PC-3 (cell line): ENCODE results near the gene SH3PXD2A. TPM values are rescaled to one million over a fixed set of nuclear protein-coding genes. Genes with fewer than 3 reads are reported as not detected.

Source experiments
- ATAC-seq: fragments of 200-7000 bp; cut with Tn5 transposase; 2 replicates; pipeline ENCODE4 v1.9.1; 2020; ENCODE audit warnings: mild to moderate bottlenecking, moderate library complexity
- BruUV-seq: library from RNA; stranded (reverse); fragments of 400-500 nt; replicated peaks from 2 replicates; lab custom pipeline; 2021; lab: Mats Ljungman, UMichigan
- CTCF ChIA-PET: fragments of 300-600 bp; sonication (Branson Sonifier 250); formaldehyde crosslinking; loops from one replicate; lab custom pipeline; 2022; ENCODE audit warnings: antibody characterized with exemption; lab: Charles Lee
- POLR2A ChIA-PET: fragments of 300-600 bp; sonication (Branson Sonifier 250); formaldehyde crosslinking; loops from one replicate; lab custom pipeline; 2022; ENCODE audit warnings: antibody characterized with exemption; ENCODE audit not compliant: unreplicated experiment; lab: Charles Lee
- DNase-seq: peaks from one replicate; pipeline ENCODE4 v3.0.0-alpha.2; 2015
- H2AFZ ChIP-seq: fragments of 300-600 bp; sonication (generic); 2 replicates; pipeline ENCODE4 v1.6.0; 2016; ENCODE audit warnings: antibody characterized with exemption, low read length
- H3F3A ChIP-seq: fragments of 300-600 bp; sonication (generic); one replicate; pipeline ENCODE4 v1.6.0; 2017; ENCODE audit warnings: antibody characterized with exemption, low read length, control low read depth, mild to moderate bottlenecking; ENCODE audit not compliant: unreplicated experiment
- H3K27ac ChIP-seq: fragments of 300-600 bp; sonication (generic); 2 replicates; pipeline ENCODE4 v1.5.1; 2016; ENCODE audit warnings: mild to moderate bottlenecking, low read length
- H3K27me3 ChIP-seq: fragments of 300-600 bp; sonication (generic); 2 replicates; pipeline ENCODE4 v1.6.1; 2016; ENCODE audit warnings: low read length, mixed read lengths
- H3K36me3 ChIP-seq: fragments of 300-600 bp; sonication (generic); 2 replicates; pipeline ENCODE4 v1.6.1; 2016; ENCODE audit warnings: low read depth, mixed run types, low read length, mixed read lengths
- H3K4me1 ChIP-seq: fragments of 300-600 bp; sonication (generic); 2 replicates; pipeline ENCODE4 v1.5.1; 2016; ENCODE audit warnings: low read length; ENCODE audit not compliant: insufficient read depth
- H3K4me2 ChIP-seq: fragments of 300-600 bp; sonication (generic); 2 replicates; pipeline ENCODE4 v1.6.0; 2016; ENCODE audit warnings: low read length
- H3K4me3 ChIP-seq: fragments of 300-600 bp; sonication (generic); 2 replicates; pipeline ENCODE4 v1.5.1; 2016; ENCODE audit warnings: mild to moderate bottlenecking, low read length, mixed read lengths
- H3K79me2 ChIP-seq: fragments of 300-600 bp; sonication (generic); 2 replicates; pipeline ENCODE4 v1.6.1; 2017; ENCODE audit warnings: low read length, mixed read lengths
- H3K9ac ChIP-seq: fragments of 300-600 bp; sonication (generic); 2 replicates; pipeline ENCODE4 v1.6.0; 2016; ENCODE audit warnings: mild to moderate bottlenecking, low read length
- H3K9me2 ChIP-seq: fragments of 300-600 bp; sonication (generic); replicated peaks from 2 replicates; pipeline ENCODE4 v1.6.1; 2016; ENCODE audit warnings: mixed run types, low read length, mixed read lengths
- H3K9me3 ChIP-seq: fragments of 300-600 bp; sonication (generic); 2 replicates; pipeline ENCODE4 v1.6.1; 2016; ENCODE audit warnings: low read length, mixed read lengths
- H4K20me1 ChIP-seq: fragments of 300-600 bp; sonication (generic); 2 replicates; pipeline ENCODE4 v1.6.1; 2016; ENCODE audit warnings: low read length, mixed read lengths
- EZH2 ChIP-seq: fragments of 300-600 bp; sonication (generic); IDR thresholded peaks from one replicate; pipeline ENCODE4 v1.6.1; 2017; ENCODE audit warnings: antibody characterized with exemption, mild to moderate bottlenecking, low read length; ENCODE audit not compliant: unreplicated experiment
- EZH2phosphoT487 ChIP-seq: fragments of 300-600 bp; sonication (generic); IDR thresholded peaks from 2 replicates; pipeline ENCODE4 v1.6.1; 2018; ENCODE audit warnings: mild to moderate bottlenecking, antibody characterized with exemption, low read length, borderline replicate concordance
- intact Hi-C: fragments of 100-400 bp; cut with micrococcal nuclease; formaldehyde crosslinking; loops from 2 replicates; pipeline ENCODE4 v1.9.0; 2023
- total RNA-seq: library from RNA; depleted of rRNA; stranded (reverse); fragments of >200 nt; gene quantifications from 2 replicates; pipeline ENCODE4 v1.2.3, GENCODE V29; 2014
- TF ChIP-seq, protein P1 (sequence below): fragments of 300-600 bp; sonication (generic); conservative IDR thresholded peaks from 2 replicates; pipeline ENCODE4 v1.5.1; 2017; ENCODE audit warnings: antibody characterized with exemption, low read depth, mild to moderate bottlenecking, low read length

Gene SH3PXD2A
- total RNA-seq, 1 experiment from 2014 or later, result 3.4 TPM

DNA sequence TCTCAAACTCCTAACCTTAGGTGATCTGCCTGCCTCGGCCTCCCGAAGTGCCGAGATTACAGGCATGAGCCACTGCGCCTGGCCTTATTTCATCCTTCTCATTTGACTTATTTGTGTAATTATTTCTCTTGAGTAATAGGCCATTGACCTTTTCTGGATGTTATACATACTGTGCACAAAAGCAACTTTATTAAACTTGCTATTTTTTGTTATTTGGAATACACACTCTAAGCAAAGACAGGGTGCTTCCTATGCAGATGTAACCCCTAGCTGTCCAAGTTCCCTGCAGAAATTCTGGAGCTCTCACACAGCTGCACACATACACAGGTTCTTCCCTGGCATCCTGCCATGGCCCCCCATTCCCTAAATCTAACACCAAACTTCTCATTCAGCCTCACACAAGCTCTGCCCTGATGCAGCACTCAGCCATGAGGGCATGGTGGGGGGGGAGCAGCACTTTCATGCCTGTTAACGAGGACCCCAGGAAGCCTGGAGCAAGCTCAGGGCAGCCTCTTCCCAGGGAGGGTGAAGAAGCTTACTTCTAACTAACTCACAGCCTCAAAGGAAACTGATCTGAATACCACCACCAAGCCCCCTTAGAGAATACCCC lies 33.2 kb downstream of the SH3PXD2A start:
- no peaks in the 10 kb centered on the region for H3K4me1 ChIP-seq
- no peak overlapping the region for H3K9ac ChIP-seq
- no peaks in the 10 kb centered on the region for H3K36me3 ChIP-seq
- H3K27ac ChIP-seq, result no peak overlapping the region
- no peaks in the 10 kb centered on the region for H3K27me3 ChIP-seq
- no TSS peak for BruUV-seq
- no peaks in the 10 kb centered on the region for H4K20me1 ChIP-seq
- H3F3A ChIP-seq, result no peaks in the 10 kb centered on the region
- H3K4me3 ChIP-seq, result no peak overlapping the region
- no peak overlapping the region for H2AFZ ChIP-seq
- intact Hi-C loops, result no loop called here
- ChIA-PET CTCF (no interaction called here), POLR2A (no interaction called here)
- H3K9me3 ChIP-seq, result no peaks in the 10 kb centered on the region
- H3K79me2 ChIP-seq, result no peaks in the 10 kb centered on the region
- no peak for DNase-seq
- ATAC-seq, result no peak
- TF ChIP-seq EZH2 (no peak), EZH2phosphoT487 (no peak)
- TF ChIP-seq, protein P1, sequence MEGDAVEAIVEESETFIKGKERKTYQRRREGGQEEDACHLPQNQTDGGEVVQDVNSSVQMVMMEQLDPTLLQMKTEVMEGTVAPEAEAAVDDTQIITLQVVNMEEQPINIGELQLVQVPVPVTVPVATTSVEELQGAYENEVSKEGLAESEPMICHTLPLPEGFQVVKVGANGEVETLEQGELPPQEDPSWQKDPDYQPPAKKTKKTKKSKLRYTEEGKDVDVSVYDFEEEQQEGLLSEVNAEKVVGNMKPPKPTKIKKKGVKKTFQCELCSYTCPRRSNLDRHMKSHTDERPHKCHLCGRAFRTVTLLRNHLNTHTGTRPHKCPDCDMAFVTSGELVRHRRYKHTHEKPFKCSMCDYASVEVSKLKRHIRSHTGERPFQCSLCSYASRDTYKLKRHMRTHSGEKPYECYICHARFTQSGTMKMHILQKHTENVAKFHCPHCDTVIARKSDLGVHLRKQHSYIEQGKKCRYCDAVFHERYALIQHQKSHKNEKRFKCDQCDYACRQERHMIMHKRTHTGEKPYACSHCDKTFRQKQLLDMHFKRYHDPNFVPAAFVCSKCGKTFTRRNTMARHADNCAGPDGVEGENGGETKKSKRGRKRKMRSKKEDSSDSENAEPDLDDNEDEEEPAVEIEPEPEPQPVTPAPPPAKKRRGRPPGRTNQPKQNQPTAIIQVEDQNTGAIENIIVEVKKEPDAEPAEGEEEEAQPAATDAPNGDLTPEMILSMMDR, result no peak
- H3K9me2 ChIP-seq, result no peaks in the 10 kb centered on the region
- H3K4me2 ChIP-seq, result no peak overlapping the region

DNA sequence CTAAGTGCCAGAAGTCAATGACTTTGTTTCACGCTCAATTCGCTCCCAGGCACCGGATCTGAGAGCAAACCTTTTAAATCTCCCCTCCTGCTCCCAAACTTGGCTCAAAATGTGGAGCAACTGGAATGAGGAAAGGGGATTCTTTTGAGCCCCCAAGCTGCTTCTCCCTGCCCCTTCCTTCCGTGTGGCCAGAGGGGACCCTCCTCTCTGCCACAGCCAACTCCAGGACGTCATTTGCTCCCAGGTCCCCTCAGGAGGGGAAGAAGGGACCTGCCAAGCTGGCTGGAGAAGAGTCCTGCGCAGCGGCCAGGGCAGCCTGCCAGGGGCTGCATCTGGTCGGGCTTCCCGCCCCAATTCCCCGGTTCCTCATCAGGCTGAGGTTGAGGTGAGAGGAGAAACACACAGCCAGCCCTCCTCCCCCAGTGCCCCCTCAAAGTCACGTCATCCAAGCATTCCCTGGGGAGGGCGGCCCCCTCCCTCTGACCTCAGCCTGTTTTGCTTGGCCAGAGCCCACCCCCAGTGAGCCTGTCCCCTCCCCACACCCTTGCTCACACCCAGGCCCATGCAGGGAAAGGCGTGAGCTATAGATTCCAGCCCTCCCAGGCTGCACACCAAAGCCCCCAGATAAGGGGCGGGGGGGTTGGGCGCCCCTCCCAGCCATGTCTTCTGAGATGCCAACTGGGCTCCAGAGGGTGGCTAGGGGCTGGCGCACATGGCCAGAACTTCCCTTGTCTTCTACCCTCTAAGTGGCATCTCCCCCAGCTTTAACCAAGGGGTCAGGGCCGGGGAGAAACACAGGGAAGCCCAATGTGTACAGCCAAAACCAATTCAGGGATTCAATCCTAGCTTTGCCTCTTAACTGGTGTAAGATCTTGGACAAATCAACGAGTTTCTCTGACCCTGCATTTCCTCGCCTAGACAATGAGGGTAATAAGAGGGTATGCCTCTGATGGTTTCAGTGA lies 35.0 kb downstream of the SH3PXD2A start:
- intact Hi-C loops, result no loop called here
- Histone ChIP-seq H3K4me1 (no peaks in the 10 kb centered on the region; the same call in 1 of the 2 replicates), H3K9me2 (no peaks in the 10 kb centered on the region), H3K36me3 (no peaks in the 10 kb centered on the region), H2AFZ (no peak overlapping the region), H3K79me2 (no peaks in the 10 kb centered on the region), H3K4me2 (no peak overlapping the region), H3K4me3 (no peak overlapping the region), H4K20me1 (no peaks in the 10 kb centered on the region), H3F3A (no peaks in the 10 kb centered on the region), H3K9me3 (no peaks in the 10 kb centered on the region), H3K27ac (no peak overlapping the region), H3K9ac (no peak overlapping the region), H3K27me3 (no peaks in the 10 kb centered on the region)
- TF ChIP-seq EZH2phosphoT487 (no peak), EZH2 (no peak)
- TF ChIP-seq, protein P1, result no peak
- POLR2A ChIA-PET, result no interaction called here
- no peak for DNase-seq
- no peak for ATAC-seq
- BruUV-seq, result no TSS peak
- CTCF ChIA-PET, result no interaction called here

DNA sequence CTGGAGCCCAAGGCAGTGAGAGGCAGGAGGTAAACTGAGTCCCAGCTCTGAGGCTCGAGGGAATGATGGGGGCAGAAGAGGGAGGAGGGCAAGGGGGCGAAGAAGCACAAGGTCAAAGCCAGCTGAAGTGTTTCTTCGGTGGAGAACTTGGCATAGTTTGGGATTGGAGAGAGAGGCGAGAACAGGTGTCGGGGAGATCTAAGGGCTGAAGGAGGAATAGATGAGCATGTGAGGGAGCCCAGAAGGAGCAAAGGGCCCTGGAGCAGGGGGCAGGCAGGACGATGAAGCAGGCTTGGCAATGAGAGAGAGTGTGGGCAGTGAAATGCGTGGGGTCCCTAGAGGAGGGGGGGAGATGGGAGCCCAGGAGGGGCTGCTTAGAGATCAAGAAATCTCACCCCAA lies 35.9 kb downstream of the SH3PXD2A start:
- intact Hi-C loops, result no loop called here
- POLR2A ChIA-PET, result no interaction called here
- BruUV-seq, result no TSS peak
- H2AFZ ChIP-seq, result no peak overlapping the region
- H3K9me2 ChIP-seq, result no peaks in the 10 kb centered on the region
- no peaks in the 10 kb centered on the region for H3K9me3 ChIP-seq
- H4K20me1 ChIP-seq, result no peaks in the 10 kb centered on the region
- TF ChIP-seq EZH2, result no peak
- no peak for TF ChIP-seq EZH2phosphoT487
- TF ChIP-seq, protein P1, result no peak
- no peaks in the 10 kb centered on the region for H3K36me3 ChIP-seq
- ATAC-seq, result no peak
- CTCF ChIA-PET, result no interaction called here
- H3K27me3 ChIP-seq, result no peaks in the 10 kb centered on the region
- H3K4me3 ChIP-seq, result no peak overlapping the region
- no peak overlapping the region for H3K27ac ChIP-seq
- no peaks in the 10 kb centered on the region for H3F3A ChIP-seq
- DNase-seq, result no peak
- H3K79me2 ChIP-seq, result no peaks in the 10 kb centered on the region
- no peak overlapping the region for H3K4me2 ChIP-seq
- no peak overlapping the region for H3K9ac ChIP-seq
- H3K4me1 ChIP-seq, result no peaks in the 10 kb centered on the region; the same call in 1 of the 2 replicates
